Measurements from ENCODE around the gene CYFIP2. TPM values are rescaled to one million over a fixed set of nuclear protein-coding genes. Genes with fewer than 3 reads are reported as not detected.

The CYFIP2 gene
- total RNA-seq, 1 donor from 2014 or later: 59.2 TPM

DNA sequence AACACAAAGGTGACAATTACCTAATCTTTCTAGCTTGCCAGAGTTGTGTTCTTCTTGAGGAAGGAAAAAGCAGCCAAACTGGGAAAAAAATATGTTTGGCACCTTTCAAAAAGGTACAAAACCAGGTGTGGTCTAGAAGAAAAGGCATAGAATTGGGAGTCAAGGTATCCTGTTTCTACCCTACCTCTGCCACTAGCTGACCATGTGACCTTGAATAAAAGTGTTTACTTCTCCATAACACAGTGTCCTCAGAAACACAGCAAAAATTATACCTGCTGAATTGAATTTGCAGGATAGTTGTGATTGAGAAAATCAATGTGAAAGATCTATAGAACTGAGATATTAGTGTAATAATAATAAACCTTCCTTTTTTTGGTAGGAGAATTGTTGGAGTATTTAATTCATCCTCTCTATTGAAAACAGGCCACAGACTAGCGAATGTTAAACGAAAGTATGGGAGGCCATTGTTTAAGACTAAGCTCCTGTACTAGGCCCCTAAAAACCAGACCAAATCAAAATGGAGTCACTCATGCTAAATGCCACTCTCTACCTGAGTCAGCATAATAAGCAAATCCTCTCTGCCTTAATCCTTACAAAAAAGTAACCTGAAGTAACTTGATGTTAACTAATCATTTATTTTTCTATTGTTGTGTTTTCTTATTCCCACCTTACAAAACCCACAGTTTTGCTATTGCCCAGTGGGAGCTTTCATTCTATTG is 12.6 kb downstream of the CYFIP2 start:
- H3K4me3 ChIP-seq (ENCODE audit: low read depth, low read length): no peak overlapping the region
- TF ChIP-seq, protein P1, sequence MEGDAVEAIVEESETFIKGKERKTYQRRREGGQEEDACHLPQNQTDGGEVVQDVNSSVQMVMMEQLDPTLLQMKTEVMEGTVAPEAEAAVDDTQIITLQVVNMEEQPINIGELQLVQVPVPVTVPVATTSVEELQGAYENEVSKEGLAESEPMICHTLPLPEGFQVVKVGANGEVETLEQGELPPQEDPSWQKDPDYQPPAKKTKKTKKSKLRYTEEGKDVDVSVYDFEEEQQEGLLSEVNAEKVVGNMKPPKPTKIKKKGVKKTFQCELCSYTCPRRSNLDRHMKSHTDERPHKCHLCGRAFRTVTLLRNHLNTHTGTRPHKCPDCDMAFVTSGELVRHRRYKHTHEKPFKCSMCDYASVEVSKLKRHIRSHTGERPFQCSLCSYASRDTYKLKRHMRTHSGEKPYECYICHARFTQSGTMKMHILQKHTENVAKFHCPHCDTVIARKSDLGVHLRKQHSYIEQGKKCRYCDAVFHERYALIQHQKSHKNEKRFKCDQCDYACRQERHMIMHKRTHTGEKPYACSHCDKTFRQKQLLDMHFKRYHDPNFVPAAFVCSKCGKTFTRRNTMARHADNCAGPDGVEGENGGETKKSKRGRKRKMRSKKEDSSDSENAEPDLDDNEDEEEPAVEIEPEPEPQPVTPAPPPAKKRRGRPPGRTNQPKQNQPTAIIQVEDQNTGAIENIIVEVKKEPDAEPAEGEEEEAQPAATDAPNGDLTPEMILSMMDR (conservative IDR thresholded peaks at IDR 0.05; ENCODE audit: low read depth, low read length): no peak
- no peak for DNase-seq (ENCODE audit: low read depth)

DNA sequence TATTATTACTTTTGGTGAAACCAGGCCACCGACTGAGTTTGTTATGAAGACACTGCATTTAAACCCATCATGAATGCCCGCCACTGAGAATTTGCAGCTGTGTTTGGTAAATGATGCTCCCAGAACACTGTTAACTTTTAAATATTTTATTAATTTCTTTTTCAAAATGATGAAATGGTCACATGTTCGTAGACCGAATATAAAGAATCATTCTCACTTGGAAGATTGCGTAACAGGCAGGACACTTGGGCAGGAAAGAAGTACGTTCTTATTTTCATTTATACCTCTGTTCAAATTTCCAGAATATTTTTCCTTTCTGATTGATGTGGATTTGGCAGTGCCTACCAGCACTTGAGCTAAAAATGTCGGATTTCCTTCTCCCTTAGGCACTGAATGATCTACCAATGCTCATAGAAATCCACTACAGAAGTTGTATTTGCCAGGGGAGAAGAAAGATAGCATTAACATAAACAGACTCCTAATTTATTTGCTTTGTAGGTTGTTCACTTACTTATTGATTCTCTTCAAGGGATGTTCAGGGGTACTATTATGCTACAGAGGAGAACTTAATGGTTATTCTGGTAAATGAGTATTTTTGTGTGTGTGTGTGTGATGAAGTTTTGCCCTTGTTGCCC is 13.8 kb downstream of the CYFIP2 start:
- DNase-seq (ENCODE audit: low read depth): no peak
- TF ChIP-seq, protein P1 (conservative IDR thresholded peaks at IDR 0.05; ENCODE audit: low read depth, low read length): no peak
- H3K4me3 ChIP-seq (ENCODE audit: low read depth, low read length): no peak overlapping the region

DNA sequence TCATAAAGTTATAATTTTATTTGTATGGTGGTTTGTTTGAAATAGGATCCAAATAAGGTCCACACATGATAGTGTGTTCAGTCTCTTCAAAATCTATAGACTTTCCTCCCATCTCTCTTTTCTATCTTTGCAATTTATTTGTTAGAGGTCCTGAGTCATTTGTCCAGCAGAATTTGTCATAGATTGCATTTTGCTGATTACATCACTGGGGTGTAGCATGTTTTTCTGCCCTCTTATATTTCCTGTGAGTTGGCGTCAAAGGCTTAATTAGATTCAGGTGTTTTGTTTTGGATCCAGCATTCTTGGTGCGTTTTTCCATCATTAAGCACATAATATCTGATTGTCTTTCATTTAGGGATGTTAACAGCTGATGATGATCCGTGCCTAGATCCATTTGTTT is 15.0 kb downstream of the CYFIP2 start:
- DNase-seq (ENCODE audit: low read depth): no peak
- TF ChIP-seq, protein P1 (conservative IDR thresholded peaks at IDR 0.05; ENCODE audit: low read depth, low read length): no peak
- H3K4me3 ChIP-seq (ENCODE audit: low read depth, low read length): no peak overlapping the region

DNA sequence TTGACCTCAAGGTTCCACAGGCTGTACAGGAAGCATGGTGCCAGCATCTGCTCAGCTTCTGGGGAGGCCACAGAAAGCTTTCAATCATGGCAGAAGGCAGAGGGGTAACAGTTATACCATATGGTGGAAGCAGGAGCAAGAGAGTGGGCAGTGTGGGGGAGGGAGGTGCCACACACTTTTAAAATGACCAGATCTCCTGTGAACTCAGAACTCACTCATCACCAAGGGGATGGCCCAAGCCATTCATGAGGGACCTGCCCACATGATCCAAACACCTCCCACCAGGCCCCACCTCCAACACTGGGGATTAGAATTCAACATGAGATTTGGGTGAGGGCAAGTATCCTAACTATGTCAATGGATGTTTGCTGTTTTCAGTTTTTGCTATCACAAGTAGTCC is 16.2 kb downstream of the CYFIP2 start:
- H3K4me3 ChIP-seq (ENCODE audit: low read depth, low read length): no peak overlapping the region
- TF ChIP-seq, protein P1 (conservative IDR thresholded peaks at IDR 0.05; ENCODE audit: low read depth, low read length): no peak
- no peak for DNase-seq (ENCODE audit: low read depth)

DNA sequence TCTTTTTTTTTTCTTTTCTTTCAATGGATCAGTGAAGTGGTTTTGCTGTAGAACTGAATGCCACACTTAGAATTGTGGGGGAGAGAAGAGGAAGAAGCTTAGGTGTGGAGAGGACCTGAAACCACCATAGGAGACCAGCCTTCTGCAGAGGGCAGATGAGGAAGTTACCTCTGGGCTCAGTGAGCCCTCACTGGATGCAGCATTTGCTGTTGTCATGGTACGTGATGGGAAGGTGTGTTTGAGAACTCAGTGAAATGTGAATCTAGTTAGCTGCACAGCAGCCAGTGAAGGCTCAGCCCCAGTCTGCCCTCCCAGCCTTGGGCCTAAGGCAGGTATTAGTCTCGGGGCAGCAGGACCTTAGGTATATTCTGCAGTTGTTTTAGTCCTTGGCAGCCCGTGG is 17.5 kb downstream of the CYFIP2 start:
- no peak overlapping the region for H3K4me3 ChIP-seq (ENCODE audit: low read depth, low read length)
- no peak for DNase-seq (ENCODE audit: low read depth)
- TF ChIP-seq, protein P1 (conservative IDR thresholded peaks at IDR 0.05; ENCODE audit: low read depth, low read length): no peak

- no peak for DNase-seq (ENCODE audit: low read depth)
- TF ChIP-seq, protein P1 (conservative IDR thresholded peaks at IDR 0.05; ENCODE audit: low read depth, low read length): no peak
- no peak overlapping the region for H3K4me3 ChIP-seq (ENCODE audit: low read depth, low read length)
These were observed 18.7 kb downstream of the CYFIP2 start for GRCh38 chr5:157284458-157285212.
